GM19239 (cell line): ENCODE results near the gene GET4.
"Not testable (repeated sequence)": the region's sequence is repeated elsewhere in the genome, so short reads cannot be mapped to it uniquely, and the experiment has no call there.

ENCODE experiments used
- DNase-seq: peaks from one replicate; pipeline ENCODE4 v3.0.0; 2011; ENCODE audit warnings: low spot score; ENCODE audit not compliant: insufficient read length
- FAIRE-seq: peaks from 2 replicates; lab custom pipeline; 2011; peaks lifted over from hg19 to GRCh38; lab: Jason Lieb, UNC

The GET4 gene

GRCh38 chr7:867406-868188, 8.8 kb upstream of the GET4 start:
- no peak for FAIRE-seq
- no peak for DNase-seq

GRCh38 chr7:868189-868486, 8.2 kb upstream of the GET4 start:
- DNase-seq (no peak), FAIRE-seq (no peak)

GRCh38 chr7:869348-869747, 7.0 kb upstream of the GET4 start:
- no peak for FAIRE-seq
- no peak for DNase-seq

- DNase-seq (no peak), FAIRE-seq (no peak)
Observed at GRCh38 chr7:871900-872537, 4.3 kb upstream of the GET4 start.

- FAIRE-seq, DNase-seq: not testable (repeated sequence)
Observed at GRCh38 chr7:872685-873084, 3.7 kb upstream of the GET4 start.

- DNase-seq (peak; percentile 89), FAIRE-seq (peak; percentile 53)
Observed at GRCh38 chr7:873367-874002, 2.9 kb upstream of the GET4 start.

GRCh38 chr7:874031-874749, 2.2 kb upstream of the GET4 start:
- DNase-seq (no peak), FAIRE-seq (no peak)

GRCh38 chr7:875051-875450, 1.3 kb upstream of the GET4 start:
- FAIRE-seq: no peak
- DNase-seq: no peak

- no peak for FAIRE-seq
- DNase-seq: no peak
Observed at GRCh38 chr7:875476-876076, 778 bp upstream of the GET4 start.

- DNase-seq: no peak
- FAIRE-seq: peak; percentile 39
Observed at GRCh38 chr7:876972-877311, 588 bp downstream of the GET4 start.

- FAIRE-seq (no peak), DNase-seq (no peak)
Observed at GRCh38 chr7:877312-878232, 1.2 kb downstream of the GET4 start.

- DNase-seq: no peak
- FAIRE-seq: no peak
Observed at GRCh38 chr7:879093-879492, 2.7 kb downstream of the GET4 start.

- DNase-seq (no peak), FAIRE-seq (no peak)
Observed at GRCh38 chr7:879706-880105, 3.4 kb downstream of the GET4 start.

- DNase-seq: no peak
Observed at GRCh38 chr7:880450-880849, 4.1 kb downstream of the GET4 start.

GRCh38 chr7:881441-882234, 5.3 kb downstream of the GET4 start:
- FAIRE-seq: no peak
- DNase-seq: no peak

More at GRCh38 chr7:880450-880849, 4.1 kb downstream of the GET4 start:
- FAIRE-seq: no peak

GRCh38 chr7:882336-883035, 6.1 kb downstream of the GET4 start:
- no peak for DNase-seq
- FAIRE-seq: no peak

- DNase-seq: no peak
- no peak for FAIRE-seq
Observed at GRCh38 chr7:883055-884021, 7.0 kb downstream of the GET4 start.
